ENCODE measurements around the gene LMOD2. TPM values are rescaled to one million over a fixed set of nuclear protein-coding genes. Genes with fewer than 3 reads are reported as not detected.

Gene LMOD2
- total RNA-seq, 1 experiment from 2014 or later: not detected

- Histone ChIP-seq H3K27ac (ENCODE audit: insufficient read length, low read depth, low read length) (no peak overlapping the region), H3K56ac (ENCODE audit: insufficient read length, low read depth, low read length) (no peak overlapping the region), H3K14ac (ENCODE audit: insufficient read depth, low read length) (no peak overlapping the region), H3K18ac (ENCODE audit: insufficient read length, low read depth, low read length) (no peak overlapping the region), H2AFZ (ENCODE audit: low read length) (no peak overlapping the region), H3K79me1 (ENCODE audit: insufficient read depth, low read depth, low read length, poor library complexity, severe bottlenecking) (no peaks in the 10 kb centered on the region), H3K79me2 (ENCODE audit: insufficient read depth, low read length) (no peaks in the 10 kb centered on the region), H3T11ph (ENCODE audit: low read length) (no peak overlapping the region), H3K4ac (ENCODE audit: low read depth, low read length) (no peak overlapping the region), H3K9me3 (ENCODE audit: control insufficient read depth, low read depth, low read length) (no peaks in the 10 kb centered on the region), H4K20me1 (ENCODE audit: control insufficient read depth, insufficient read depth, insufficient read length) (no peaks in the 10 kb centered on the region), H2BK5ac (ENCODE audit: insufficient read length, low read length) (no peak overlapping the region), H3K4me1 (ENCODE audit: insufficient read depth, low read length) (no peaks in the 10 kb centered on the region), H3K23ac (ENCODE audit: insufficient read length, low read depth, low read length) (no peak overlapping the region), H3K23me2 (ENCODE audit: insufficient read length, low read depth, low read length, poor library complexity, severe bottlenecking) (no peaks in the 10 kb centered on the region), H4K91ac (ENCODE audit: insufficient read length, low read depth, low read length) (no peak overlapping the region), H2BK12ac (ENCODE audit: insufficient read length, low read depth, low read length) (no peak overlapping the region), H3K9ac (ENCODE audit: extremely low read depth, insufficient read length, low read length) (no peak overlapping the region), H2BK120ac (ENCODE audit: low read depth, low read length, poor library complexity, severe bottlenecking) (no peak overlapping the region), H2BK20ac (ENCODE audit: low read depth, low read length, poor library complexity, severe bottlenecking) (no peak overlapping the region), H4K8ac (replicated peaks; ENCODE audit: insufficient read length, low read depth, low read length) (no peak overlapping the region), H2AK5ac (ENCODE audit: insufficient read length, low read length) (no peak overlapping the region), H3K4me2 (ENCODE audit: insufficient read depth, insufficient read length, low read length) (no peak overlapping the region), H3K27me3 (ENCODE audit: insufficient read depth, low read length) (no peaks in the 10 kb centered on the region), H2BK15ac (ENCODE audit: low read depth, low read length) (no peak overlapping the region), H4K5ac (ENCODE audit: insufficient read length, low read depth, low read length) (no peak overlapping the region)
- no peak for TF ChIP-seq CTCF (conservative IDR thresholded peaks at IDR 0.05)
- no peak overlapping the region for H3K27ac Mint-ChIP-seq
- H3K27me3 Mint-ChIP-seq (ENCODE audit: low read depth): no peaks in the 10 kb centered on the region
- H3K9me3 Mint-ChIP-seq: no peaks in the 10 kb centered on the region
- no CpG with 5 or more reads among the region's 2 CpGs for WGBS (ENCODE audit: extremely low coverage, insufficient read length, low lambda C conversion rate)
- no peak overlapping the region for H3K4me3 Mint-ChIP-seq
- DNase-seq: no peak
- H3K4me1 Mint-ChIP-seq: peaks cover 2 to 4% of the 10 kb centered on the region in 2 experiments; a peak in 1 of 4 replicates
- no peaks in the 10 kb centered on the region for H3K36me3 Mint-ChIP-seq (ENCODE audit: insufficient read depth in 1 of 3, low read depth in 3 of 3)
These were observed 45.8 kb upstream of the LMOD2 start for GRCh38 chr7:123609883-123610239.

Measured in H9 (cell line).